ENCODE results near the gene TNIP2. TPM values are rescaled to one million over a fixed set of nuclear protein-coding genes. Genes with fewer than 3 reads are reported as not detected.
"Not testable (repeated sequence)": the region's sequence is repeated elsewhere in the genome, so short reads cannot be mapped to it uniquely, and the experiment has no call there.

Gene TNIP2
- polyA plus RNA-seq, 2 donors = 29.3 to 29.7 TPM

- H3K36me3 ChIP-seq (ENCODE audit: control insufficient read depth in 2 of 2, insufficient read depth in 2 of 2, low read length in 1 of 2) = no peaks in the 10 kb centered on the region
- H3K27ac ChIP-seq (ENCODE audit: low read depth in 2 of 2, low read length in 1 of 2) = no peak overlapping the region
- 70 to 76% methylated on average over 3 of the region's 3 CpGs for WGBS, 2 donors
- no peaks in the 10 kb centered on the region for H3K27me3 ChIP-seq (ENCODE audit: control insufficient read depth in 1 of 2, insufficient read depth in 2 of 2, low read length in 2 of 2)
- no peaks in the 10 kb centered on the region for H3K9me3 ChIP-seq (ENCODE audit: control insufficient read depth in 2 of 2, insufficient read depth in 1 of 2, low read depth in 1 of 2, low read length in 1 of 2)
- no peaks in the 10 kb centered on the region for H3K4me1 ChIP-seq (ENCODE audit: control insufficient read depth in 2 of 2, insufficient read depth in 2 of 2, low read length in 1 of 2)
- no peak overlapping the region for H3K4me3 ChIP-seq (ENCODE audit: low read depth in 1 of 2, low read length in 2 of 2)
Observed at GRCh38 chr4:2771264-2771663, 15.1 kb upstream of the TNIP2 start.

GRCh38 chr4:2768921-2769336, 12.8 kb upstream of the TNIP2 start:
- Histone ChIP-seq H3K27me3 (ENCODE audit: control insufficient read depth in 1 of 2, insufficient read depth in 2 of 2, low read length in 2 of 2) (no peaks in the 10 kb centered on the region), H3K36me3 (ENCODE audit: control insufficient read depth in 2 of 2, insufficient read depth in 2 of 2, low read length in 1 of 2) (no peaks in the 10 kb centered on the region), H3K4me3 (ENCODE audit: low read depth in 1 of 2, low read length in 2 of 2) (no peak overlapping the region), H3K4me1 (ENCODE audit: control insufficient read depth in 2 of 2, insufficient read depth in 2 of 2, low read length in 1 of 2) (no peaks in the 10 kb centered on the region), H3K9me3 (ENCODE audit: control insufficient read depth in 2 of 2, insufficient read depth in 1 of 2, low read depth in 1 of 2, low read length in 1 of 2) (no peaks in the 10 kb centered on the region), H3K27ac (ENCODE audit: low read depth in 2 of 2, low read length in 1 of 2) (no peak overlapping the region)
- WGBS, 2 donors = 71 to 72% methylated on average over 15 of the region's 15 CpGs

DNA sequence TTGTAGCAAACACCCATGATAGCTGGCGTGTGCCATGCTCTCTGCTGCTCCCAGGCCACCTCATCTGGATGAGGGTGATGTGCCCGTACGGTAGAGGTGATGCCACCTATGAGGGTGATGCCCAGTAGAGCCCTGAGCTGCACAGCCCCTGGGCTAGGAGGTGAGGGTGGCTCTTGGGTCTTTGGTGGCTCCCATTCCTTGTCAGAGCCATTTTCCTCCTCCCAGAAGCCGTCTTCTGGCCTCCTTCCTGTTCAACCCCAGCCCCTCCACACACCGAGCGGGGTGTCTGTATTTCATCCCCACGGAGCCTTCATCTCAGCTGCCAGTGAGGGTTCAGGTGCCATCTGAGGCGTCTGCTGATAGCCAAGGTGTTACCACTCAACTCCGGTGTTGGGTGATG, 12.0 kb upstream of the TNIP2 start:
- Histone ChIP-seq H3K36me3 (ENCODE audit: control insufficient read depth in 2 of 2, insufficient read depth in 2 of 2, low read length in 1 of 2) (no peaks in the 10 kb centered on the region), H3K4me3 (ENCODE audit: low read depth in 1 of 2, low read length in 2 of 2) (no peak overlapping the region), H3K9me3 (ENCODE audit: control insufficient read depth in 2 of 2, insufficient read depth in 1 of 2, low read depth in 1 of 2, low read length in 1 of 2) (no peaks in the 10 kb centered on the region), H3K27me3 (ENCODE audit: control insufficient read depth in 1 of 2, insufficient read depth in 2 of 2, low read length in 2 of 2) (no peaks in the 10 kb centered on the region), H3K27ac (ENCODE audit: low read depth in 2 of 2, low read length in 1 of 2) (no peak overlapping the region), H3K4me1 (ENCODE audit: control insufficient read depth in 2 of 2, insufficient read depth in 2 of 2, low read length in 1 of 2) (no peaks in the 10 kb centered on the region)
- WGBS, 2 donors = 90 to 95% methylated on average over 9 of the region's 9 CpGs

- H3K36me3 ChIP-seq (ENCODE audit: control insufficient read depth in 2 of 2, insufficient read depth in 2 of 2, low read length in 1 of 2) = no peaks in the 10 kb centered on the region
- no peaks in the 10 kb centered on the region for H3K4me1 ChIP-seq (ENCODE audit: control insufficient read depth in 2 of 2, insufficient read depth in 2 of 2, low read length in 1 of 2)
- no peak overlapping the region for H3K4me3 ChIP-seq (ENCODE audit: low read depth in 1 of 2, low read length in 2 of 2)
- no peak overlapping the region for H3K27ac ChIP-seq (ENCODE audit: low read depth in 2 of 2, low read length in 1 of 2)
- no peaks in the 10 kb centered on the region for H3K9me3 ChIP-seq (ENCODE audit: control insufficient read depth in 2 of 2, insufficient read depth in 1 of 2, low read depth in 1 of 2, low read length in 1 of 2)
- WGBS, 2 donors = 81 to 84% methylated on average over 11 of the region's 11 CpGs
- H3K27me3 ChIP-seq (ENCODE audit: control insufficient read depth in 1 of 2, insufficient read depth in 2 of 2, low read length in 2 of 2) = no peaks in the 10 kb centered on the region
Observed at GRCh38 chr4:2767705-2768074, 11.6 kb upstream of the TNIP2 start.

DNA sequence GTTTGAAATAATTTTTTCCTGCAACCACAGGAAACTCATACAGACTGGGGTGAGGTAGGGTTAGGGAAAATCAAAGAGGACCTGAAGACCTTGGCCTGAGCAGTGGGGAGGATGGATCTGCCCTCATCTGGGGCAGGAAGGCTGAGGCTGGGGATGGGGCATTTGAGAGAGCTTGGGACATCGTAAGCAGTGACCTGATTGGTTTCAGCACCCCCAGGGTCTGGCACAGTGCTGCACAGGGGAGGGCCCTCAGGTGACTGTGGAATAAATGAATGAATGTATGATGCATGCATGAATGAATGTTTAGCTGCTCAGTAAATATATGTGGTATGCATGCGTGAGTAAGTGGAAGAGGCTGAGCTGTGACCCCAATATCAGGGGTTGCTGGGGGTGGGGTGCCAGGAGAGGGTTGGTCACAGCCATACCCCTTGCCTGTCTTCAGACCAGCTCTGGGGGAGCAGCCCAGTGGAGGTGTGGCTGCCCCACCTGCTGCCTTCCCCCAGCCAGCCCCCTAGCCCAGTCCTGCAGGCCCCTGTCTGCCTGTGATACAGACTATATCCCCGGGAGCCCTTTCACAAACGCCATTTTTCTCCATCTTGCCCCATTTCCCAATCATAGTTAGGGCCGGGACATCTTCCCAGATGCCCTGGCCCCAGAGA, 11.0 kb upstream of the TNIP2 start:
- Histone ChIP-seq H3K36me3 (ENCODE audit: control insufficient read depth in 2 of 2, insufficient read depth in 2 of 2, low read length in 1 of 2) (no peaks in the 10 kb centered on the region), H3K9me3 (ENCODE audit: control insufficient read depth in 2 of 2, insufficient read depth in 1 of 2, low read depth in 1 of 2, low read length in 1 of 2) (no peaks in the 10 kb centered on the region), H3K4me1 (ENCODE audit: control insufficient read depth in 2 of 2, insufficient read depth in 2 of 2, low read length in 1 of 2) (no peaks in the 10 kb centered on the region), H3K4me3 (ENCODE audit: low read depth in 1 of 2, low read length in 2 of 2) (no peak overlapping the region), H3K27ac (ENCODE audit: low read depth in 2 of 2, low read length in 1 of 2) (no peak overlapping the region), H3K27me3 (ENCODE audit: control insufficient read depth in 1 of 2, insufficient read depth in 2 of 2, low read length in 2 of 2) (no peaks in the 10 kb centered on the region)
- 89 to 93% methylated on average over 5 of the region's 5 CpGs for WGBS, 2 donors

- WGBS, 2 donors = 91 to 92% methylated on average over 12 of the region's 12 CpGs
- H3K36me3 ChIP-seq (ENCODE audit: control insufficient read depth in 2 of 2, insufficient read depth in 2 of 2, low read length in 1 of 2) = no peaks in the 10 kb centered on the region
- no peaks in the 10 kb centered on the region for H3K9me3 ChIP-seq (ENCODE audit: control insufficient read depth in 2 of 2, insufficient read depth in 1 of 2, low read depth in 1 of 2, low read length in 1 of 2)
- H3K4me3 ChIP-seq (ENCODE audit: low read depth in 1 of 2, low read length in 2 of 2) = no peak overlapping the region
- peaks cover 3 to 4% of the 10 kb centered on the region in 2 donors for H3K4me1 ChIP-seq (ENCODE audit: control insufficient read depth in 2 of 2, insufficient read depth in 2 of 2, low read length in 1 of 2)
- no peak overlapping the region for H3K27ac ChIP-seq (ENCODE audit: low read depth in 2 of 2, low read length in 1 of 2)
- H3K27me3 ChIP-seq (ENCODE audit: control insufficient read depth in 1 of 2, insufficient read depth in 2 of 2, low read length in 2 of 2) = no peaks in the 10 kb centered on the region
Observed at GRCh38 chr4:2765832-2766526, 9.8 kb upstream of the TNIP2 start.

- Histone ChIP-seq H3K27me3 (ENCODE audit: control insufficient read depth in 1 of 2, insufficient read depth in 2 of 2, low read length in 2 of 2) (no peaks in the 10 kb centered on the region), H3K4me1 (ENCODE audit: control insufficient read depth in 2 of 2, insufficient read depth in 2 of 2, low read length in 1 of 2) (peaks cover 3 to 6% of the 10 kb centered on the region in 2 donors), H3K36me3 (ENCODE audit: control insufficient read depth in 2 of 2, insufficient read depth in 2 of 2, low read length in 1 of 2) (no peaks in the 10 kb centered on the region), H3K27ac (ENCODE audit: low read depth in 2 of 2, low read length in 1 of 2) (peak overlapping the region; percentile 29 to 65), H3K4me3 (ENCODE audit: low read depth in 1 of 2, low read length in 2 of 2) (peak overlapping the region; percentile 48 to 61), H3K9me3 (ENCODE audit: control insufficient read depth in 2 of 2, insufficient read depth in 1 of 2, low read depth in 1 of 2, low read length in 1 of 2) (no peaks in the 10 kb centered on the region)
- WGBS, 2 donors = 24 to 43% methylated on average over 23 of the region's 23 CpGs
Observed at GRCh38 chr4:2763511-2763967, 7.4 kb upstream of the TNIP2 start.

- H3K9me3 ChIP-seq (ENCODE audit: control insufficient read depth in 2 of 2, insufficient read depth in 1 of 2, low read depth in 1 of 2, low read length in 1 of 2); H3K4me1 ChIP-seq (ENCODE audit: control insufficient read depth in 2 of 2, insufficient read depth in 2 of 2, low read length in 1 of 2); H3K27ac ChIP-seq (ENCODE audit: low read depth in 2 of 2, low read length in 1 of 2); H3K27me3 ChIP-seq (ENCODE audit: control insufficient read depth in 1 of 2, insufficient read depth in 2 of 2, low read length in 2 of 2); H3K36me3 ChIP-seq (ENCODE audit: control insufficient read depth in 2 of 2, insufficient read depth in 2 of 2, low read length in 1 of 2); H3K4me3 ChIP-seq (ENCODE audit: low read depth in 1 of 2, low read length in 2 of 2): not testable (repeated sequence)
- whole genome bisulfite sequencing, 2 donors = 95 to 97% methylated on average over 36 to 42 of the region's 42 CpGs
Observed at GRCh38 chr4:2762486-2763370, 6.6 kb upstream of the TNIP2 start.

DNA sequence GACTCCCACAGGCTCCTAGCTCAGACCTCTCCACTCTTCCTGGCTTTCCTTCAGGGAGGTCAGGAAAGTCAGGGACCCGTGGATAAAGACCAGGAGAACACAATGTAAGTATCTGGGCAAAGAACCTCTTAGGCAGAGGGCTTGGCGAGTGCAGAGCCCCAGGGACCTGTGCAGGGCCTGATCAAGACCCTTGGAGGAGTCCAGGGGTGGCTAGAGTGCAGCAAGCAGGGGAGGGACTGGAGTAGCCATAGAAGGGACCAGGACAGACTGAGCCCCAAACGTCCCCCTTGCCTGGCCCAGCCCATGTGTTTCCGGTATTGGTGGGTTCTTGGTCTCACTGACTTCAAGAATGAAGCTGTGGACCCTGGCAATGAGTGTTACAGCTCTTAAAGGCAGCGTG, 5.9 kb upstream of the TNIP2 start:
- Histone ChIP-seq H3K36me3 (ENCODE audit: control insufficient read depth in 2 of 2, insufficient read depth in 2 of 2, low read length in 1 of 2) (no peaks in the 10 kb centered on the region), H3K4me1 (ENCODE audit: control insufficient read depth in 2 of 2, insufficient read depth in 2 of 2, low read length in 1 of 2) (peaks cover 3 to 6% of the 10 kb centered on the region in 2 donors), H3K27me3 (ENCODE audit: control insufficient read depth in 1 of 2, insufficient read depth in 2 of 2, low read length in 2 of 2) (no peaks in the 10 kb centered on the region), H3K9me3 (ENCODE audit: control insufficient read depth in 2 of 2, insufficient read depth in 1 of 2, low read depth in 1 of 2, low read length in 1 of 2) (no peaks in the 10 kb centered on the region), H3K27ac (ENCODE audit: low read depth in 2 of 2, low read length in 1 of 2) (no peak overlapping the region), H3K4me3 (ENCODE audit: low read depth in 1 of 2, low read length in 2 of 2) (no peak overlapping the region)
- 64 to 73% methylated on average over 5 of the region's 5 CpGs for WGBS, 2 donors

Data from esophagus (tissue), 2 donors.